HepG2 (cell line): ENCODE results near the gene SPNS2. TPM values are rescaled to one million over a fixed set of nuclear protein-coding genes. Genes with fewer than 3 reads are reported as not detected.

Source experiments
- ATAC-seq: fragments of 200-7000 bp; cut with Tn5 transposase; 3 replicates; pipeline ENCODE4 v1.9.1; 2020; ENCODE audit warnings: mild to moderate bottlenecking, moderate library complexity
- BruUV-seq: library from RNA; stranded (reverse); fragments of 400-500 nt; replicated peaks from 2 replicates; lab custom pipeline; 2021; lab: Mats Ljungman, UMichigan
- CTCF ChIA-PET: fragments of 300-600 bp; formaldehyde crosslinking; extraction: SDS; loops from one replicate; lab custom pipeline; 2021; ENCODE audit warnings: low total read pairs, inconsistent platforms, low intra/inter-chr PET ratio; lab: Yijun Ruan, JAX
- POLR2A ChIA-PET: fragments of 350-600 bp; sonication (Branson Sonifier 250); formaldehyde crosslinking; loops from one replicate; lab custom pipeline; 2020; ENCODE audit warnings: antibody characterized with exemption, inconsistent platforms; lab: Yijun Ruan, JAX
- DNase-seq: peaks from one replicate; pipeline ENCODE4 v3.0.0-alpha.2; 2015; ENCODE audit warnings: low spot score
- FAIRE-seq: peaks from 3 replicates; lab custom pipeline; 2011; peaks lifted over from hg19 to GRCh38; lab: Jason Lieb, UNC
- H2AFZ ChIP-seq: one replicate; pipeline ENCODE4 v1.6.1; 2011; ENCODE audit warnings: low read length, inconsistent platforms
- H3K27ac ChIP-seq: fragments of 300-600 bp; 3 replicates; pipeline ENCODE4 v1.8.0; 2011; ENCODE audit warnings: mixed run types, mild to moderate bottlenecking, mixed read lengths, low read length, inconsistent platforms; ENCODE audit not compliant: insufficient read depth; ENCODE audit errors: extremely low read length
- H3K27me3 ChIP-seq, 2 experiments: fragments of 200-600 bp in 1 of 2; 2 replicates in 1 of 2; 3 replicates in 1 of 2; pipeline versions ENCODE4 v1.6.0 to v1.8.0; 2011; ENCODE audit warnings: low read length in 2 of 2, mild to moderate bottlenecking in 2 of 2, moderate library complexity in 2 of 2, inconsistent platforms in 1 of 2; ENCODE audit not compliant: insufficient read depth in 2 of 2, control insufficient read depth in 1 of 2
- H3K36me3 ChIP-seq, 2 experiments: fragments of 200-600 bp in 1 of 2; replicated peaks in 1 of 2; 2 replicates in 1 of 2; 3 replicates in 1 of 2; pipeline versions ENCODE4 v1.5.1 to v1.8.0; 2011; ENCODE audit warnings: low read length in 2 of 2, inconsistent platforms in 1 of 2; ENCODE audit not compliant: insufficient read depth in 2 of 2, control insufficient read depth in 1 of 2
- H3K4me1 ChIP-seq: 2 replicates; pipeline ENCODE4 v1.5.1; 2012; ENCODE audit warnings: low read length, inconsistent platforms; ENCODE audit not compliant: insufficient read depth
- H3K4me2 ChIP-seq: 2 replicates; pipeline ENCODE4 v1.6.0; 2011; ENCODE audit warnings: low read depth, low read length, inconsistent platforms
- H3K4me3 ChIP-seq, 3 experiments: fragments of 200-600 bp in 1 of 3; sonication (generic), shearing (Covaris generic) in 1 of 3; replicated peaks in 1 of 3; 2 replicates each; pipeline ENCODE4 v1.5.1; 2011 to 2016; ENCODE audit warnings: low read length in 3 of 3, inconsistent platforms in 2 of 3, low read depth in 2 of 3, mild to moderate bottlenecking in 2 of 3, control low read depth in 1 of 3, mixed read lengths in 1 of 3; ENCODE audit not compliant: insufficient read depth in 1 of 3
- H3K79me2 ChIP-seq: one replicate; pipeline ENCODE4 v1.6.1; 2011; ENCODE audit warnings: low read length, inconsistent platforms; ENCODE audit not compliant: insufficient read depth
- H3K9ac ChIP-seq: 2 replicates; pipeline ENCODE4 v1.6.0; 2011; ENCODE audit warnings: mild to moderate bottlenecking, low read depth, low read length, inconsistent platforms; ENCODE audit not compliant: insufficient read depth
- H3K9me3 ChIP-seq: 2 replicates; pipeline ENCODE4 v1.5.1; 2012; ENCODE audit warnings: mild to moderate bottlenecking, low read length
- H4K20me1 ChIP-seq: 2 replicates; pipeline ENCODE4 v1.6.0; 2011; ENCODE audit warnings: inconsistent platforms, mild to moderate bottlenecking, low read length, moderate library complexity; ENCODE audit not compliant: insufficient read depth
- BRF2 ChIP-seq: sonication (generic); formaldehyde crosslinking; IDR thresholded peaks from 2 replicates; pipeline ENCODE4 v1.8.1; 2022; ENCODE audit warnings: mild to moderate bottlenecking, missing genetic modification reagents
- ELF3 ChIP-seq: IDR thresholded peaks from 2 replicates; pipeline ENCODE4 v1.6.1; 2016; ENCODE audit warnings: missing genetic modification reagents, missing compliant biosample characterization
- ELF4 ChIP-seq: sonication (generic); formaldehyde crosslinking; IDR thresholded peaks from 2 replicates; pipeline ENCODE4 v1.5.0; 2020; ENCODE audit warnings: missing genetic modification reagents, mild to moderate bottlenecking, moderate library complexity, borderline replicate concordance
- ETV6 ChIP-seq: sonication (generic); formaldehyde crosslinking; conservative IDR thresholded peaks from 2 replicates; pipeline ENCODE4 v1.4.0; 2020; ENCODE audit warnings: missing genetic modification reagents
- FOXK1 ChIP-seq: sonication (generic); formaldehyde crosslinking; IDR thresholded peaks from 2 replicates; pipeline ENCODE4 v1.4.0; 2020; ENCODE audit warnings: low read depth, missing genetic modification reagents, borderline replicate concordance
- FOXP1 ChIP-seq, 2 experiments: fragments of 450-650 bp in 1 of 2; IDR thresholded peaks; 2 replicates each; pipeline ENCODE4 v1.6.1; 2017 to 2018; ENCODE audit warnings: antibody characterized with exemption in 1 of 2
- GATAD2A ChIP-seq: IDR thresholded peaks from 2 replicates; pipeline ENCODE4 v1.6.1; 2016
- HOXA3 ChIP-seq: sonication (generic); formaldehyde crosslinking; IDR thresholded peaks from 2 replicates; pipeline ENCODE4 v1.5.0; 2020; ENCODE audit warnings: missing genetic modification reagents
- HOXA5 ChIP-seq: sonication (generic); formaldehyde crosslinking; IDR thresholded peaks from 2 replicates; pipeline ENCODE4 v1.4.0; 2020; ENCODE audit warnings: missing genetic modification reagents
- IRF2 ChIP-seq: IDR thresholded peaks from 2 replicates; pipeline ENCODE4 v1.6.1; 2018; ENCODE audit warnings: missing genetic modification reagents, missing compliant biosample characterization
- MTA1 ChIP-seq: sonication (generic); formaldehyde crosslinking; IDR thresholded peaks from 2 replicates; pipeline ENCODE4 v1.4.0; 2020; ENCODE audit warnings: missing genetic modification reagents, mild to moderate bottlenecking, borderline replicate concordance
- NCOA5 ChIP-seq: sonication (generic); formaldehyde crosslinking; IDR thresholded peaks from 2 replicates; pipeline ENCODE4 v1.4.0; 2020; ENCODE audit warnings: missing genetic modification reagents
- NFKB2 ChIP-seq: sonication (generic); formaldehyde crosslinking; IDR thresholded peaks from 2 replicates; pipeline ENCODE4 v1.4.0; 2020; ENCODE audit warnings: missing genetic modification reagents, borderline replicate concordance
- RXRB ChIP-seq: IDR thresholded peaks from 2 replicates; pipeline ENCODE4 v1.6.1; 2016; ENCODE audit warnings: borderline replicate concordance, missing genetic modification reagents, missing compliant biosample characterization
- SALL2 ChIP-seq: sonication (generic); formaldehyde crosslinking; IDR thresholded peaks from 2 replicates; pipeline ENCODE4 v1.8.1; 2023; ENCODE audit warnings: mild to moderate bottlenecking, missing genetic modification reagents, inconsistent platforms
- SOX6 ChIP-seq, 2 experiments: fragments of 450-650 bp in 1 of 2; sonication (generic) in 1 of 2; formaldehyde crosslinking in 1 of 2; IDR thresholded peaks; 2 replicates each; pipeline versions ENCODE4 v1.4.0 to v1.6.1; 2017 to 2020; ENCODE audit warnings: antibody characterized with exemption in 1 of 2, mild to moderate bottlenecking in 1 of 2, missing genetic modification reagents in 1 of 2
- THAP11 ChIP-seq: IDR thresholded peaks from 2 replicates; pipeline ENCODE4 v1.6.1; 2016; ENCODE audit warnings: missing biosample characterization, missing genetic modification reagents
- ZNF317 ChIP-seq: sonication (generic); formaldehyde crosslinking; IDR thresholded peaks from 2 replicates; pipeline ENCODE4 v1.5.0; 2020; ENCODE audit warnings: mild to moderate bottlenecking, missing genetic modification reagents
- ZNF770 ChIP-seq: sonication (generic); formaldehyde crosslinking; IDR thresholded peaks from 2 replicates; pipeline ENCODE4 v1.5.0; 2020; ENCODE audit warnings: mild to moderate bottlenecking, missing genetic modification reagents
- ZNF773 ChIP-seq: sonication (generic); formaldehyde crosslinking; IDR thresholded peaks from 2 replicates; pipeline ENCODE4 v1.4.0; 2020; ENCODE audit warnings: missing genetic modification reagents, borderline replicate concordance
- ZNF879 ChIP-seq: sonication (generic); formaldehyde crosslinking; IDR thresholded peaks from 2 replicates; pipeline ENCODE4 v1.8.1; 2023; ENCODE audit warnings: missing genetic modification reagents
- WGBS: methylation state at CpG from one replicate; pipeline ENCODE4 v1.1.6; 2017; ENCODE audit warnings: low lambda C conversion rate; 5-methylcytosine and 5-hydroxymethylcytosine counted together
- in situ Hi-C: cut with HindIII; loops from 2 replicates; pipeline ENCODE4 v1.10.0; 2017; ENCODE audit warnings: low pct_unique_long_range_greater_than_20kb; ENCODE audit not compliant: extremely low pct_ligation_motif_present
- intact Hi-C: fragments of 100-400 bp; cut with micrococcal nuclease; formaldehyde crosslinking; loops from one replicate; pipeline ENCODE4 v1.10.0; 2022; ENCODE audit not compliant: unreplicated experiment
- polyA plus RNA-seq, 8 experiments: library from polyadenylated mRNA; depleted of rRNA in 3 of 8; stranded (reverse) in 7 of 8; unstranded in 1 of 8; fragments of >200 nt; fragmentation: Illumina TruSeq in 4 of 8; extraction: Trizol in 4 of 8; gene quantifications; 2 replicates each; pipeline versions ENCODE4 v1.2.1 to v1.2.3, GENCODE V29; 2011 to 2016; ENCODE audit warnings: low read depth in 4 of 8, missing spikeins in 1 of 8, mixed read lengths in 1 of 8; ENCODE audit not compliant: insufficient read depth in 1 of 8
- total RNA-seq, 5 experiments: library from RNA; depleted of rRNA; stranded (reverse); fragments of >200 nt; fragmentation: Illumina TruSeq; extraction: Trizol; gene quantifications; 2 replicates each; pipeline ENCODE4 v1.2.3, GENCODE V29; 2016; ENCODE audit warnings: low read depth in 1 of 5

The SPNS2 gene
- total and polyA plus RNA-seq, 2 of the 13 experiments (the other 11 are each of a cell fraction or from before 2014, with no cell fraction given): 0.01 TPM; not detected in 1

GRCh38 chr17:4565209-4566141 is 66.8 kb downstream of the SPNS2 start:
- H2AFZ ChIP-seq: no peak overlapping the region
- 0 out of 6 replicates have a peak overlapping the region, but pooled peaks of 1 of the 3 experiments have one; percentile 4 for H3K4me3 ChIP-seq
- intact Hi-C loops (loop anchor here (1.0 to 10.0 kb wide), 3 partner anchors 17 to 319 kb away; no protein-coding TSS in a partner anchor), in situ Hi-C loops (loop anchor here (5.0 kb wide), 1 partner anchor 57 kb away; no protein-coding TSS in a partner anchor)
- ATAC-seq (peak; percentile 77), DNase-seq (peak; percentile 83), FAIRE-seq (peak; percentile 93)
- H3K9ac ChIP-seq: peak overlapping the region; percentile 17; the same call in 1 of the 2 replicates
- no TSS peak for BruUV-seq
- no peaks in the 10 kb centered on the region for H3K36me3 ChIP-seq
- H3K27ac ChIP-seq: no peak overlapping the region
- peaks cover 64% of the 10 kb centered on the region for H3K4me1 ChIP-seq
- H3K27me3 ChIP-seq: no peaks in the 10 kb centered on the region
- ChIA-PET CTCF (interaction anchor here (1.0 to 5.0 kb wide), 3 partner anchors 18 to 59 kb away, joined by 3 to 70 read pairs (median 13); partner anchors contain the start of gene SMTNL2), POLR2A (interaction anchor here (3.3 kb wide), 1 partner anchor 12 kb away, joined by 18 read pairs; no protein-coding TSS in a partner anchor)
- H3K79me2 ChIP-seq: no peaks in the 10 kb centered on the region
- 22% methylated on average over 16 of the region's 16 CpGs for WGBS
- H3K9me3 ChIP-seq: no peaks in the 10 kb centered on the region
- H4K20me1 ChIP-seq: no peaks in the 10 kb centered on the region
- H3K4me2 ChIP-seq: peak overlapping the region; percentile 61
- TF ChIP-seq BRF2 (CRISPR knock-in tag) (no peak), GATAD2A (CRISPR knock-in tag) (peak; percentile 55), HOXA3 (peak; percentile 62), ELF3 (CRISPR knock-in tag) (peak; percentile 43; the same call in 1 of the 2 replicates), ETV6 (no peak), NCOA5 (CRISPR knock-in tag) (no peak), SALL2 (no peak), ZNF879 (0 out of 2 replicates have a peak, but pooled peaks have one; percentile 49), ELF4 (CRISPR knock-in tag) (no peak), HOXA5 (CRISPR knock-in tag) (no peak), THAP11 (CRISPR knock-in tag) (peak; percentile 34; the same call in 1 of the 2 replicates), SOX6 (IDR thresholded peaks at IDR 0.05) (no peak), SOX6 (CRISPR knock-in tag; IDR thresholded peaks at IDR 0.05) (0 out of 2 replicates have a peak, but pooled peaks have one; percentile 13), MTA1 (CRISPR knock-in tag) (no peak), ZNF770 (CRISPR knock-in tag) (no peak), RXRB (CRISPR knock-in tag) (0 out of 2 replicates have a peak, but pooled peaks have one; percentile 19), ZNF773 (no peak), FOXP1 (IDR thresholded peaks at IDR 0.05) (no peak), FOXP1 (CRISPR knock-in tag; IDR thresholded peaks at IDR 0.05) (peak; percentile 29; the same call in 1 of the 2 replicates), NFKB2 (CRISPR knock-in tag) (no peak), ZNF317 (0 out of 2 replicates have a peak, but pooled peaks have one; percentile 28), IRF2 (CRISPR knock-in tag) (no peak), FOXK1 (CRISPR knock-in tag) (peak; percentile 60; the same call in 1 of the 2 replicates)
